HepG2 (cell line): Measurements from ENCODE around the gene CLIC3. TPM values are rescaled to one million over a fixed set of nuclear protein-coding genes. Genes with fewer than 3 reads are reported as not detected.

Experiments
- BRCA1 ChIP-seq: sonication (generic); formaldehyde crosslinking; IDR thresholded peaks from 2 replicates; pipeline ENCODE4 v1.4.0; 2020; ENCODE audit warnings: missing genetic modification reagents
- CCAR2 ChIP-seq: fragments of 200-400 bp; formaldehyde crosslinking; optimal IDR thresholded peaks from 2 replicates; pipeline ENCODE3; 2018; ENCODE audit warnings: low read depth, mild to moderate bottlenecking, low read length, moderate library complexity
- GATAD2A ChIP-seq: IDR thresholded peaks from 2 replicates; pipeline ENCODE4 v1.6.1; 2016
- HNRNPUL1 ChIP-seq: fragments of 200-400 bp; formaldehyde crosslinking; IDR thresholded peaks from 2 replicates; pipeline ENCODE4 v1.6.1; 2017; ENCODE audit warnings: low read depth, mild to moderate bottlenecking, low read length, moderate library complexity
- KDM1A ChIP-seq: IDR thresholded peaks from 2 replicates; pipeline ENCODE4 v1.6.1; 2016; ENCODE audit warnings: missing compliant biosample characterization
- KDM3A ChIP-seq: IDR thresholded peaks from 2 replicates; pipeline ENCODE4 v1.6.1; 2018; ENCODE audit warnings: low read depth, missing compliant biosample characterization
- MEIS1 ChIP-seq: sonication (generic); formaldehyde crosslinking; IDR thresholded peaks from 2 replicates; pipeline ENCODE4 v1.9.0; 2021; ENCODE audit warnings: mild to moderate bottlenecking, missing genetic modification reagents, moderate library complexity, borderline replicate concordance
- MLLT10 ChIP-seq: sonication (generic); formaldehyde crosslinking; IDR thresholded peaks from 2 replicates; pipeline ENCODE4 v1.4.0; 2020; ENCODE audit warnings: missing genetic modification reagents
- MXD4 ChIP-seq: IDR thresholded peaks from 2 replicates; pipeline ENCODE4 v1.6.1; 2016; ENCODE audit warnings: mild to moderate bottlenecking, missing biosample characterization, missing genetic modification reagents
- MYC ChIP-seq: sonication (generic); formaldehyde crosslinking; IDR thresholded peaks from 2 replicates; pipeline ENCODE4 v1.9.0; 2021; ENCODE audit warnings: missing genetic modification reagents, borderline replicate concordance
- SNAI1 ChIP-seq: sonication (generic); formaldehyde crosslinking; IDR thresholded peaks from 2 replicates; pipeline ENCODE4 v1.5.0; 2020; ENCODE audit warnings: mild to moderate bottlenecking, missing genetic modification reagents, borderline replicate concordance
- THAP11 ChIP-seq: IDR thresholded peaks from 2 replicates; pipeline ENCODE4 v1.6.1; 2016; ENCODE audit warnings: missing biosample characterization, missing genetic modification reagents
- YEATS2 ChIP-seq: sonication (generic); formaldehyde crosslinking; IDR thresholded peaks from 2 replicates; pipeline ENCODE4 v1.4.0; 2020; ENCODE audit warnings: missing genetic modification reagents, borderline replicate concordance
- ZFP36 ChIP-seq: fragments of 150-350 bp; IDR thresholded peaks from 2 replicates; pipeline ENCODE4 v1.6.1; 2018; ENCODE audit warnings: borderline replicate concordance, low read length, low read depth; ENCODE audit not compliant: partially characterized antibody
- ZFX ChIP-seq: sonication (generic); formaldehyde crosslinking; IDR thresholded peaks from 2 replicates; pipeline ENCODE4 v1.4.0; 2020; ENCODE audit warnings: mild to moderate bottlenecking, low read depth, missing genetic modification reagents, moderate library complexity
- ZNF225 ChIP-seq: sonication (generic); formaldehyde crosslinking; IDR thresholded peaks from 2 replicates; pipeline ENCODE4 v1.4.0; 2020; ENCODE audit warnings: mild to moderate bottlenecking, missing genetic modification reagents
- ZNF430 ChIP-seq: sonication (generic); formaldehyde crosslinking; IDR thresholded peaks from 2 replicates; pipeline ENCODE4 v1.9.0; 2021; ENCODE audit warnings: mild to moderate bottlenecking, missing genetic modification reagents
- ZNF678 ChIP-seq: sonication (generic); formaldehyde crosslinking; IDR thresholded peaks from 2 replicates; pipeline ENCODE4 v1.4.0; 2020; ENCODE audit warnings: mild to moderate bottlenecking, missing genetic modification reagents
- ZNF775 ChIP-seq: sonication (generic); formaldehyde crosslinking; IDR thresholded peaks from 2 replicates; pipeline ENCODE4 v1.4.0; 2020; ENCODE audit warnings: missing genetic modification reagents, mild to moderate bottlenecking, moderate library complexity, borderline replicate concordance
- polyA plus RNA-seq, 8 experiments: library from polyadenylated mRNA; depleted of rRNA in 3 of 8; stranded (reverse) in 7 of 8; unstranded in 1 of 8; fragments of >200 nt; fragmentation: Illumina TruSeq in 4 of 8; extraction: Trizol in 4 of 8; gene quantifications; 2 replicates each; pipeline versions ENCODE4 v1.2.1 to v1.2.3, GENCODE V29; 2011 to 2016; ENCODE audit warnings: low read depth in 4 of 8, missing spikeins in 1 of 8, mixed read lengths in 1 of 8; ENCODE audit not compliant: insufficient read depth in 1 of 8
- total RNA-seq, 5 experiments: library from RNA; depleted of rRNA; stranded (reverse); fragments of >200 nt; fragmentation: Illumina TruSeq; extraction: Trizol; gene quantifications; 2 replicates each; pipeline ENCODE4 v1.2.3, GENCODE V29; 2016; ENCODE audit warnings: low read depth in 1 of 5
- TF ChIP-seq, protein P1 (sequence below): sonication (generic); formaldehyde crosslinking; IDR thresholded peaks from 2 replicates; pipeline ENCODE4 v1.5.0; 2020; ENCODE audit warnings: mild to moderate bottlenecking, missing genetic modification reagents, borderline replicate concordance
- TF ChIP-seq, protein P2 (sequence below): sonication (generic); formaldehyde crosslinking; IDR thresholded peaks from 2 replicates; pipeline ENCODE4 v1.4.0; 2020; ENCODE audit warnings: missing genetic modification reagents, borderline replicate concordance
- TF ChIP-seq, protein P3 (sequence below): IDR thresholded peaks from 2 replicates; pipeline ENCODE4 v1.6.1; 2016; ENCODE audit warnings: missing compliant biosample characterization, missing genetic modification reagents, borderline replicate concordance
- TF ChIP-seq, protein P4 (sequence below): sonication (generic); formaldehyde crosslinking; IDR thresholded peaks from 2 replicates; pipeline ENCODE4 v1.9.0; 2022; ENCODE audit warnings: low read depth, missing genetic modification reagents
- TF ChIP-seq, protein P5 (sequence below): sonication (generic); formaldehyde crosslinking; IDR thresholded peaks from 2 replicates; pipeline ENCODE4 v1.5.1; 2020; ENCODE audit warnings: mild to moderate bottlenecking, missing genetic modification reagents, moderate library complexity

The CLIC3 gene
- total and polyA plus RNA-seq, 2 of the 13 experiments (the other 11 are each of a cell fraction or from before 2014, with no cell fraction given) = 0.51 to 1.5 TPM

DNA sequence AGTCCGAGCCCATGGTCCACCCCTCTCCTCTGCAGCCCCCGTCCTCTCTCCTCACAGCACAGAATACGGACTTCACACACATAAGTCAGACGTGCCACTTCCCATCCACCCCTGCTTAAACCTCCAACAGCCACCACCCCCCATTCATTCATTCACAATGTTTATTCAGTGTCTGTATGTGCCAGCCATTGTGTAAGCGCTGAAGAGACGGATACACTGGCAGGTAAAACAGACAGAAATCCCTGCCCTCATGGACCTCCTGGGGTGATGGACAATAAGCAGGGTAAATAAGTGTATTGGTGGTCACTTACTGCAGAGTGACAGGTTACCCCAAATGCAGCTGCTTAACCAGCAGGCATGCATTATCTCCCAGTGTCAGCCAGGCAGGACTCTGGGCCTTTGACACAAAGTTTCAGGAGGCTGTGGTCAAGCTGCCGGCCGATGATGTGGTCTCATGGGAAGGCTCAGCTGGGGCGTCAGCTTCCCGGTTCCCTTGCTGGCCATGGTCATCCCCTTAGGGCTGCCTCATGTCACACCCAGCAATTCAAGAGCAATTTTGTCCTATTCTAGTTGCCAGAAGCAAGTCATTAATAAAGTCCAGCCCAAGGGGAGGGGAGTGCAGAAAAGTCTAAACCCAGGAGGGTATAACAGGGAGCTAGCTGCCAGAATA is 6.0 kb downstream of the CLIC3 start (continued):
- TF ChIP-seq, protein P1, sequence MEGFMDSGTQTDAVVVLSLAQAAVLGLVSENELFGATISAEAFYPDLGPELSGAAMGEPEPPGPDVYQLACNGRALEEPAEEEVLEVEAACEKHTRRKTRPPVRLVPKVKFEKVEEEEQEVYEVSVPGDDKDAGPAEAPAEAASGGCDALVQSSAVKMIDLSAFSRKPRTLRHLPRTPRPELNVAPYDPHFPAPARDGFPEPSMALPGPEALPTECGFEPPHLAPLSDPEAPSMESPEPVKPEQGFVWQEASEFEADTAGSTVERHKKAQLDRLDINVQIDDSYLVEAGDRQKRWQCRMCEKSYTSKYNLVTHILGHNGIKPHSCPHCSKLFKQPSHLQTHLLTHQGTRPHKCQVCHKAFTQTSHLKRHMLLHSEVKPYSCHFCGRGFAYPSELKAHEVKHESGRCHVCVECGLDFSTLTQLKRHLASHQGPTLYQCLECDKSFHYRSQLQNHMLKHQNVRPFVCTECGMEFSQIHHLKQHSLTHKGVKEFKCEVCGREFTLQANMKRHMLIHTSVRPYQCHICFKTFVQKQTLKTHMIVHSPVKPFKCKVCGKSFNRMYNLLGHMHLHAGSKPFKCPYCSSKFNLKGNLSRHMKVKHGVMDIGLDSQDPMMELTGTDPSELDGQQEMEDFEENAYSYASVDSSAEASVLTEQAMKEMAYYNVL (CRISPR knock-in tag) = no peak
- TF ChIP-seq, protein P2, sequence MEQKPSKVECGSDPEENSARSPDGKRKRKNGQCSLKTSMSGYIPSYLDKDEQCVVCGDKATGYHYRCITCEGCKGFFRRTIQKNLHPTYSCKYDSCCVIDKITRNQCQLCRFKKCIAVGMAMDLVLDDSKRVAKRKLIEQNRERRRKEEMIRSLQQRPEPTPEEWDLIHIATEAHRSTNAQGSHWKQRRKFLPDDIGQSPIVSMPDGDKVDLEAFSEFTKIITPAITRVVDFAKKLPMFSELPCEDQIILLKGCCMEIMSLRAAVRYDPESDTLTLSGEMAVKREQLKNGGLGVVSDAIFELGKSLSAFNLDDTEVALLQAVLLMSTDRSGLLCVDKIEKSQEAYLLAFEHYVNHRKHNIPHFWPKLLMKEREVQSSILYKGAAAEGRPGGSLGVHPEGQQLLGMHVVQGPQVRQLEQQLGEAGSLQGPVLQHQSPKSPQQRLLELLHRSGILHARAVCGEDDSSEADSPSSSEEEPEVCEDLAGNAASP (CRISPR knock-in tag) = no peak
- no peak for TF ChIP-seq ZFP36
- peak; percentile 45; the same call in 1 of the 2 replicates for TF ChIP-seq ZNF430
- TF ChIP-seq, protein P3, sequence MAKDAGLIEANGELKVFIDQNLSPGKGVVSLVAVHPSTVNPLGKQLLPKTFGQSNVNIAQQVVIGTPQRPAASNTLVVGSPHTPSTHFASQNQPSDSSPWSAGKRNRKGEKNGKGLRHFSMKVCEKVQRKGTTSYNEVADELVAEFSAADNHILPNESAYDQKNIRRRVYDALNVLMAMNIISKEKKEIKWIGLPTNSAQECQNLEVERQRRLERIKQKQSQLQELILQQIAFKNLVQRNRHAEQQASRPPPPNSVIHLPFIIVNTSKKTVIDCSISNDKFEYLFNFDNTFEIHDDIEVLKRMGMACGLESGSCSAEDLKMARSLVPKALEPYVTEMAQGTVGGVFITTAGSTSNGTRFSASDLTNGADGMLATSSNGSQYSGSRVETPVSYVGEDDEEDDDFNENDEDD = no peak
- TF ChIP-seq THAP11 = no peak
- TF ChIP-seq BRCA1 (CRISPR knock-in tag) = no peak
- TF ChIP-seq MLLT10 (CRISPR knock-in tag) = no peak
- no peak for TF ChIP-seq KDM1A
- TF ChIP-seq, protein P4, sequence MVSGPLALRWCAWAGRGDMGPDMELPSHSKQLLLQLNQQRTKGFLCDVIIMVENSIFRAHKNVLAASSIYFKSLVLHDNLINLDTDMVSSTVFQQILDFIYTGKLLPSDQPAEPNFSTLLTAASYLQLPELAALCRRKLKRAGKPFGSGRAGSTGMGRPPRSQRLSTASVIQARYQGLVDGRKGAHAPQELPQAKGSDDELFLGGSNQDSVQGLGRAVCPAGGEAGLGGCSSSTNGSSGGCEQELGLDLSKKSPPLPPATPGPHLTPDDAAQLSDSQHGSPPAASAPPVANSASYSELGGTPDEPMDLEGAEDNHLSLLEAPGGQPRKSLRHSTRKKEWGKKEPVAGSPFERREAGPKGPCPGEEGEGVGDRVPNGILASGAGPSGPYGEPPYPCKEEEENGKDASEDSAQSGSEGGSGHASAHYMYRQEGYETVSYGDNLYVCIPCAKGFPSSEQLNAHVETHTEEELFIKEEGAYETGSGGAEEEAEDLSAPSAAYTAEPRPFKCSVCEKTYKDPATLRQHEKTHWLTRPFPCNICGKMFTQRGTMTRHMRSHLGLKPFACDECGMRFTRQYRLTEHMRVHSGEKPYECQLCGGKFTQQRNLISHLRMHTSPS = 0 out of 2 replicates have a peak, but pooled peaks have one; percentile 10
- TF ChIP-seq ZFX (CRISPR knock-in tag) = no peak
- TF ChIP-seq ZNF225 (CRISPR knock-in tag) = no peak
- no peak for TF ChIP-seq SNAI1 (CRISPR knock-in tag)
- TF ChIP-seq, protein P5, sequence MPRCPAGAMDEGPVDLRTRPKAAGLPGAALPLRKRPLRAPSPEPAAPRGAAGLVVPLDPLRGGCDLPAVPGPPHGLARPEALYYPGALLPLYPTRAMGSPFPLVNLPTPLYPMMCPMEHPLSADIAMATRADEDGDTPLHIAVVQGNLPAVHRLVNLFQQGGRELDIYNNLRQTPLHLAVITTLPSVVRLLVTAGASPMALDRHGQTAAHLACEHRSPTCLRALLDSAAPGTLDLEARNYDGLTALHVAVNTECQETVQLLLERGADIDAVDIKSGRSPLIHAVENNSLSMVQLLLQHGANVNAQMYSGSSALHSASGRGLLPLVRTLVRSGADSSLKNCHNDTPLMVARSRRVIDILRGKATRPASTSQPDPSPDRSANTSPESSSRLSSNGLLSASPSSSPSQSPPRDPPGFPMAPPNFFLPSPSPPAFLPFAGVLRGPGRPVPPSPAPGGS (CRISPR knock-in tag) = no peak
- no peak for TF ChIP-seq YEATS2 (CRISPR knock-in tag)
- TF ChIP-seq KDM3A = no peak
- TF ChIP-seq ZNF775 (CRISPR knock-in tag) = no peak
- TF ChIP-seq ZNF678 = no peak
- TF ChIP-seq GATAD2A (CRISPR knock-in tag) = no peak
- TF ChIP-seq MEIS1 = no peak
- TF ChIP-seq MYC (CRISPR knock-in tag) = no peak
- no peak for TF ChIP-seq CCAR2
- no peak for TF ChIP-seq HNRNPUL1
- no peak for TF ChIP-seq MXD4 (CRISPR knock-in tag)
